ENCODE results near the gene STKLD1.

The STKLD1 gene

DNA sequence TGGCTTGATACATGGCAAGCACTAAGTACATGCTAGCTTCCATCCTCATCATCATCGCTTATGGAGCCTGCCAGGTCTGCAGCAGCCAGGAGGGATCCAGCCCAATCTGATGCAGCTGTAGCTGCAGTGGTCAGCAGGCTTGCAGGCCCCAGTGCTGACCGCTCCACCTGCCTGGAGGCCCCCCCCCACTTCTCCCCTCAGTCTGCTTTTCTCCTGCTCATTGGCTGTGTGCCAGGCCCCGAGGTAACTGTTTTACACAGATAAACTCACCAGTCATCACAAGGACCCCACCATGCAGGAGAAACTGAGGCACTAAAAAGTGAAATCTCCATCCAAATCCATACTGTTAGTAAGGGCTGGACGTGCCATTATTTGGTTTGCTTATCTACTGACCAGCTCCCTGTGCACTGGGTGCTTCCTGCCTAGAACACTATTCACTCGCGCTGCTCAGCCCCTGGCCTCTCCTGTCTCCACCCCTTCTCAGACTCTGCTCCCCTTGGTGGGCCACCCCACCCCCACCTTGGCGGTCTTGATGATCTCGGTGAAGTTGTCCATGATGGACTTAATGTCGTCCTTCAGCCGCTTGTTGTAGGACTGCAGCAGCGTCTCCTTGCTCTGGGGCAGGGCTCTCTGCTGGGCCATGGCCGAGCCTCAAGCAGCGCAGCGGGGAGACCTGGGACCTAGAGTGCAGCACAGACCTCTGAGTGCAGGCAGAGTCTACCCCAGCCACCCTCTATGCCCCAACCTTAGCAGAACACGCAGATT lies 30.0 kb upstream of the STKLD1 start:
- DNase-seq, result no peak

DNA sequence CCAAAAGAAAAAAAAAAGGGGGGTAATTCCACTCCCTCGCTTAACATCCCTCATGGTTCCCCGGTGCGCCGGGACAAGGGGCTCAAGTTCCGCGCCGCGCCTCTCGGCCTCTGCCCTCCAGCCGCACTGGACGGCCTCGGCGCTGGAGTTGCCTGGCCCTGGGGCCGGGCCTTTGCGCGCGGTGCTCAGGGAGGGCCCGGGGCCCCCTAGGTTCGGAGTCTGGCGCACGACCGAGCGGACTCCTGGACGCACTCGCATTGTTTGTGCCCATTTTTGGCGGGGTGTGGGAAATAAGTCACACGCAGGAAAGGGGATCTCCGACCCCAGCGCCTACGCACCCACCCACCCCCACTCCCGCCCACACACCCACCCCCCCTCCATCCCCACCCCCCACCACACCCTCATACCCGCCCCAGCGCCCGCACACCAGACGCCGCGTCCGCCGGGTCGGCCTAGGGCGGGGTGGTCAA lies 28.6 kb upstream of the STKLD1 start:
- DNase-seq, result peak; percentile 17

DNA sequence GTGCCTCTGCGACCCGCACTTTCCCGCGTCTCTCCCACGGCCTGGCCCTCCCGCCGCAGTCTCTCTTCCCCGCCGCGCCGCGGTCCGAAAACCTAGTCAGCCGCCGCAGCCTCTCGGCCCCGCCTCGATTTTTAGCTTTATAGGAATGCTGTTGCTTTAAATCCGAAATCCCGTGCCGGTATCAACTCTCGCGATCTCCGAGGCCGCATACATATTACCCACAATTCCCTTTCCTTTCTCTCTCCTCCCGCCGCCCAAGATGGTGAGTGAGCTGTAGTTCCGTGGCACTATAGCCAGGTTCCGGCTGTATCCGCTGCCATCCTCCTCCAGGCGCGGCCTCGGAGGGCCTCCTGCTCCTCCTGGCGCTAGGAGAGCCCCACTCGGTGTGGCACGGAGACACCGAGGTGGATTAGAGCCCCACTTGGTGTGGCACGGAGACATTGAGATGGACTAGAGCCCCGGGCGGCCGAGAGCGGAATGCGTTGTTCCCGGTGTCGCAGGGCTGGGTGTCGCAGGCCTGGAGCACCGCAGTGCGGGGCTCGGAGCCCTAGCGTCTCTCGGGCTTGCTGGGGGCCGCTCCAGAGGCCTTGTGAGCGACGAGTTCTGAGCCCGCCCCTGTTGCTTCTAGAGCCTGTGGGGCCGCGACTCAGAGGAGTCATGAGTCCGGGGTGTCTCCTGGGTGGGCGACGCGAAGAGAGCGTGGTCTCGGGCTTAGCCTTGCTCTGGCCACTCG lies 28.0 kb upstream of the STKLD1 start, which contains the start of the genes MED22 and RPL7A:
MED22 (minus strand) TSS at position 147 of the 733 bp plus-strand sequence. CDS start 1,469 bp downstream, outside the sequence.
RPL7A (plus strand) TSS at position 234 of the 733 bp plus-strand sequence; CDS start at position 260, 26 bp downstream.
- peak; percentile 93 for DNase-seq

DNA sequence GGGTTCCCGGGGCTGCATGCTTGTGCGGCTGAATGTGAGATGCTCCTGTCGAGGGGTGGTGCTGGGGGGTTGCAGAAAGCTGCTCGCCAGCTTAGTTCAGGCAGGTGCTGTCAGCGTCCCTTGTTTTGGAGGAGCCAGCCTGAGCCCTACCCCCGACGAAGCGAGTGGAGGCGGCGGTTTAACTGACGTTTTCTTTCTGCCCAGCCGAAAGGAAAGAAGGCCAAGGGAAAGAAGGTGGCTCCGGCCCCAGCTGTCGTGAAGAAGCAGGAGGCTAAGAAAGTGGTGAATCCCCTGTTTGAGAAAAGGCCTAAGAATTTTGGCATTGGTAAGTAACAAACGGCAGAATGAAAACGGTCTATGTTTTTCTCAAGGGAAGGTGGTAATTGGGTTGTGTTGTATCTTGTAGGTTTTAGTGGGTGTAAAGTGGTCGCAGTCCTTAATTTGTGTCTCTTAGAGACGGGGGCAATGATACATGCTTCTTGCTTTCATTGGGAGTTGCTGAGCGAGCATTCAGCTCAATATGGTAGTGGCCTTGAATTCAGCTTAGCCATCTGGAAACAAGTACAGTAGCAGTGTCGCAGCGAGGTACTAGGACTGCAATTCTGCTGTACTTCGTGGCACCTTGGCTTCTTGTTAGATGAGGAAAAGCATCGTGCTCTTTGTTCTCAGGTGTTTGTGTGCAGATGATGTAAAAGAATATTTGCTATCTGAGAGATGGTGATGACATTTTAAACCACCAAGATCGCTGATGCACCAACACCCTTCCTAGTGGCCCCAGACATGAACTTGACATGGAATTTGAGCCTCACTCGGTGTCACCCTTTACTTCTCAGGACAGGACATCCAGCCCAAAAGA lies 27.2 kb upstream of the STKLD1 start:
- no peak for DNase-seq

DNA sequence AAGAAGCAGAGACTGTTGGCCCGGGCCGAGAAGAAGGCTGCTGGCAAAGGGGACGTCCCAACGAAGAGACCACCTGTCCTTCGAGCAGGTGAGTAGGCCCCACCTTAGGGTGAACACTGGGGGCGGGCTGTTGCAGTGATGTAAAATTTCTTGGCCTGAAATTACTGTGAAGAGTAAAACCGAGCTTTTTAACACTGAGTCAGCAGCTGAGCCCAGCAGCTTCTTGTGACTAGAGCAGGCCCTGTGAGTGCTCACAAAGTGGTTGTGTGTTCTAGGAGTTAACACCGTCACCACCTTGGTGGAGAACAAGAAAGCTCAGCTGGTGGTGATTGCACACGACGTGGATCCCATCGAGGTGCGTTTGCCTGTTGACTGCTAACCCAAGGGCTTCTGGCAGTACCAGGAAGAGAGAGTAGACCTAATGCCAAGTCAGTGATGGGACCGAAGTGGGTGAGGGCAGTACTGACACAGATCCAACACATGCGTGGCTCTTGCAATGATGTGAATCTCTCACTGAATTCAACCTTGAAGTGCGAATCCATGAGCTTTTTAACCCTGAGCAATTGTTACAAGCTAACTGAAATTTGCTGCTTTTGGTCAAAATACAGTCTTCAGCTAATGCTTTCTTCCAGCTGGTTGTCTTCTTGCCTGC lies 26.1 kb upstream of the STKLD1 start:
- no peak for DNase-seq

DNA sequence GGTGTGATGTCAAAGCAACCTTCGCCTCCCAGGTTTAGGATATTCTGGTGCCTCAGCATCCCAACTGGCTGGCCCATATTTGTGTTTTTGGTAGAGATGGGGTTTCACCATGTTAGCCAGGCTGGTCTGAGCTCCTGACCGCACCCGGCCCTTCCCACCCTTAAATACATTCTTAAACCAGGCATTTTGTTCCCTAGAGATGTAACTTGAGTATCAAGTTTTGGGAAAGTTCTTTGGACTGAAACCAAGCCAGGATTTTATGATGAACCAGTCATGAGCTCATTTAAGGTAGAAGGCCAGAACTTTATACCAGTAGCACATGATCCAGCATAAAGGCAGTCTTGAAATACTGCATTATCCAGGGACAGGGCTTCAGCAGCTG lies 24.6 kb upstream of the STKLD1 start:
- DNase-seq, result no peak

DNA sequence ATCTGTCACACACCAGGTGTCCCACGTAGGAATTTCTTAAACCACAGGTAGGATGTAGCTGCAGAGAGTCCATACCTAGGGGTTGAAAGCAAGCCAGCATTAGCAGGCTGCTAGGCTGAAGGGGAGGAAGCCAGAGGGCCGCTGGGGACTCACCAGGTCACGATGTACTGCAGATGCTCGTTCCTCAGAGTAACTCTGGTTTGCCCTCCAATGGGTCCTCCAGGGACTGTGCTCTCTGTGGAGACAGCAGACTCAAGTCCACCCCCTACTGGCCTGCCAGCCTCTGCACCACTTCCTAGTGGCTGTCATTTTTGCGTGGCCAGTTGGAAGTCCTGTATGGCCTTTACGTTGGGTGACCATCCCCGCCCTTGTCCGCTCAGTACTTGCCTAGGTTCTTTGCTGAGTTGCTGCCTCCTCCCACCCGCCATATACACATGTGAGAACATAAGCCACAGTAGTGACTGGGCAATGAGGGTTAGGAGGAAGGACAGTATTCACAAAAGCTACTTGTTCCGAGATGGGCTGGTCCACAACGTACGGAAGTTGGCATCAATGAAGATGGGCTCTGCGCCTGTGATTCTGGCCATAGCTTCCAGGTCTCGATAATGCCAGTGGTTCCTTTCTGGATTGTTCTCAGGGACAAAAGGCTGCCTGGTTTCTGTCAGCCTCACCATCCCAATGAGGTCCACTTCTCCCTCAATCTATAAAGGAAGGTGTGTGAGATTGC lies 24.1 kb upstream of the STKLD1 start:
- no peak for DNase-seq

DNA sequence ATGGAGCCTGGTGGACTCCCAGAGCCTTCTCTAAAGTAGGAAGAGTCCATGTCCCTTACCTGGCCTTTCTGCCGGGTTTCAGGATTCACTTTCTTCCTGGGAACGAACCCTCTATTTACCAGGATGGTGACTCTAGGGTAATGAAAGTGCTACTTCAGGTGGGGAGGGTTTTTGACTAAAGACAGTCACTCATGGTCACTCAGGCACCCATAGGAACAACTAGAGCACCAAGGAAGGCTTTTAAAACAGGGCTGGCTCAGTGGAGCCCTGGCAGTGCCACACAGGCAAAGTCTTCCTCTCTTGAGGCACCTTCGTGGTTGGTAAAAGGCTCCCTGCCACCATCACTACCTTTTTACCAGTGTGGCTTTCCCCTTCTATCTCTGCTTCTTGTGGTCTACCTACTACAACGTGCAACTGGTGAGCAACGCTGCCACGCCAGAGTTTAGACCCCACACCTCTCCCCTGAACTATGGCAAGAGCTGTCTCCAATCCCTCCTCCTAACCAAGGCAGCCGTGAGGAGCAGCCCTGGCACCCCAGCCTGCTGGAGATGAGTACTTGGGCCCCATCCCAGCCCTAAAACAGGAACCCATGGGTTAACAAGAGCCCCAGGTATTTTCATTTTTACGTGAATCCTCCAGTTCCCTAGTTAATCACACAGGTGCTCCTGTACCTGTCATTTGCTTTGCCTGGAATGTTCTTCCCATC lies 23.4 kb upstream of the STKLD1 start:
- no peak for DNase-seq

DNA sequence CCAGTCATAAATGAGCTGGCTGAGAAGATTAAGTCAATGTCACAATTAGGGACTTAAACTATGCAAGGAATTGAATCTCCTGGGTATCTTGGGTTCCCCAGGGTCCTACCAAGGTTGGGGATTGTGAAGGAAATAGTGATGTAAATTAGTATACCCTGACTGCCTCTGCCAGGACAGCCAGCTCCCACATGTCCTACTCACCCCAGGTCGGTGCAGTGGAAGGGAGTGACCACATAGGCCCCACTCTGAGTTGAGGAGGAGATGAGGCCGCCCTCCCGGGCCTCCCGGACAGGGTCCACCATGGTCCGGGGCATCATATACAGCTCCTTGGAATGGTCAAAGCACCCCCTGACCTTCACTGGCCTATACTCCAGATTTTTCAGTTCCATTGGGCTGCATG lies 22.6 kb upstream of the STKLD1 start:
- no peak for DNase-seq

DNA sequence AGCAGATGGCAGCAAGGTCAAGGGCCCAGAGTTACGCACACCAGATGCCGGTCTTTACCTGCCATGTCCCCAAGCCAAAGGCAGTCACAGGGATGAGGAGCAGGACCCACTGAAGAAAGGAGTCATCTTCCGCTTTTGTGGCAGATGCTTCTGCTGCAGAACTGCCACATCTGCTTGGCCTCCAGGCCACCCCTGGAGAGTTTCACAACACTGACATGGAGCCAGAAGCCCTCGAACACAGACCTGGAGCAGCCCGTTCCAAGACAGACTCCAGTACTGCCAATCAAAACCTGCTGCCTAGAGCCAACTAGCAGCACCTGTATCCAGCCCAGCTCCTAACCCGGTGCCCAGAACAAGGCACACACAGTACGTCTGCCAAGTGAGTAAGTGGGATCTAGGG lies 21.4 kb upstream of the STKLD1 start:
- DNase-seq, result no peak

DNA sequence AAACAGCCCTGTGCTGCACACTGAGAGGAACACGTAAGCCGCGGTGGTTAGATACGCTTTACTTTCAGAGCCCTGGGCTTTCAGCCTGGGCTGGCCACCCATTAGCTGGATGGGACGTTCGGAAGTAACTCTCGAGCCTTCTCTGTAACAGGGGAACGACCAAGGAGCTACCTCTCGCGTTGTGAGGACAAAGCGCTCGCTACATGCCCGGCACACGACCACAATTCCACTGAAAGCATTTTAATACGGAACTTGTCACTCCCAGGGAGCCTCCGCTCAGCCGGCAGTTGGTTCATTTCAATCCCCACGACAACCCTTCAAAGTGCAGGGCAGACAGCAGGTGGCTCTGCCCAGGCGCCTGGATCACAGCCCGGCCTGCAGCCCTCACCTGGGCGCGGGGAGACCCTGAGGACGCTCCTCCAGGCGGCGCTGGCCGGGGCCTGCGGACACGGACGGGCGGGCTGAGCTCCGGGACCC lies 20.2 kb upstream of the STKLD1 start:
- no peak for DNase-seq

DNA sequence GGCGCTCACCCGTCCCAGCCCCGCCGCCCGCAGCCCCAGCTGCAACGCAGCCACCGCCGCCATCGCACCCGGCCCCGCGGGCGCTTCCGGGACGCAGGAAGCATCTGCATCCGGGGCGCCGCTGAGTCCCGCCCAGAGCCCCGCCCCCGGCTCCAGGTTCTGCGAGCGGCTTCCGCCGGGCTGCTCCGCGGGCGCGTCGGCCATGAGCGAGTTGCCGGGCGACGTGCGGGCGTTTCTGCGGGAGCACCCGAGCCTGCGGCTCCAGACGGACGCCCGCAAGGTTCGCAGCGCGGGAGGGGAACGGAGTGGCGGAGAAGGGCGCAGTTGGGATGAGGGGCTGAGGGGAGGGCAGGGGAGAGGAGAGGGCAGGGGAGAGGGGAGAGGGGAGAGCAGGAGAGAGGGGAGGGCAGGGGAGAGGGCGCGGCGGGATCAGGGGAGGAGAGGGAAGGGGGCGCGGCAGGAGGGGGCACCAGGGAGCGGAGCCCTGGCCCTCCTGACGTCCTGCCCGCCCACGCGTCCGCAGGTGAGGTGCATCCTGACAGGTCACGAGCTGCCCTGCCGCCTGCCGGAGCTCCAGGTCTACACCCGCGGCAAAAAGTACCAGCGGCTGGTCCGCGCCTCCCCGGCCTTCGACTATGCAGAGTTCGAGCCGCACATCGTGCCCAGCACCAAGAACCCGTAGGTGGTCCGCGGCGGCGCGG lies 19.6 kb upstream of the STKLD1 start, which contains the start of the genes SURF1 and SURF2:
SURF1 (minus strand) TSS at position 97 of the 701 bp plus-strand sequence; CDS start at position 63, 34 bp downstream.
SURF2 (plus strand) TSS at position 160 of the 701 bp plus-strand sequence; CDS start at position 203, 43 bp downstream.
- peak; percentile 68 for DNase-seq

DNA sequence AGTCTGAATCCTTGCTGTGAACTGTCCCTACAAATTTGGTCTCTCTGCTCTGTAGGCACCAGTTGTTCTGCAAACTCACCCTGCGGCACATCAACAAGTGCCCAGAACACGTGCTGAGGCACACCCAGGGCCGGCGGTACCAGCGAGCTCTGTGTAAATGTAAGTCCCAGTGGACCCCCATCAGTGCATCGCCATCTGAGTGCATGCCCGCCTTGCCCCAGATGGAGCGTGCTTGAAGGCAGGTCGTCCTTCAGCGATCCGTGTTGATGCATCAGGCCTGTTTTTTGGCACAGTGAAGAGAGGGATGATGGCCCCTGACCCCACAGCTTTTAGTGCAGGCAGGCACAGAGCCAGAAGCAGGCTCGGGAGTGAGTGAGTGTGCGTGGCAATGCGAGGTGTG lies 18.5 kb upstream of the STKLD1 start:
- no peak for DNase-seq

DNA sequence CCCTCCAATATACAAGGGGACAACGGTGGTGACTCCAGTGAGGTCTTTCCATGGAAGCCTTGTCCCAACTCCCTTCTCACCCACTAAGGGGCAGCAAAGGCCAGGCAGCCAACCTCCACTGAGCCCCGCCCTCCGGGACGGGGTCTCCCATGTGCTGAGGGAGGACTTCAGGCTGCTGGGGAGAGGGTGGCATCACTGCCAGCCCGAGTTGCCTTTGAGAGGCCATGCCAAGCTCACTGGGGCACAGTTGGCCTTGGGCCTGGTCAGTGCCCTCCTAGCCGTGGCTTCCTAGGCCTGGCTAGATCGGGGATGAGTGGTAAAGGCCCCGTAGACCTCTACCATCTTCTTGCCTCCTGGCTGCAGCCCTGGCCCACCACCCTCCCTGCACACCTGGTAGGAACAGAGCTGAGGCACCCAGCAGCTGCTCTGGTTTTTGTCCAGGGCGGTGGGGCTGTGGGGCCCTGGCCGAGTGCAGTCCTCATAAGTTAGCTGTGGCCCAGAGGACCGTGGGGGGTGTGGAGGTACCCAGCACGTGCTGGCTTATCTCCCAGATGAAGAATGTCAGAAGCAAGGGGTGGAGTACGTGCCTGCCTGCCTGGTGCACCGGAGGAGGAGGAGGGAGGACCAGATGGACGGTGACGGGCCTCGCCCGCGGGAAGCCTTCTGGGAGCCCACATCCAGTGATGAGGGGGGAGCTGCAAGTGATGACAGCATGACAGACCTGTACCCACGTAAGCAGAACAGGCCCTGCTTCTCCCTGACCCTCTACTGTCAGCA lies 16.6 kb upstream of the STKLD1 start:
- no peak for DNase-seq

DNA sequence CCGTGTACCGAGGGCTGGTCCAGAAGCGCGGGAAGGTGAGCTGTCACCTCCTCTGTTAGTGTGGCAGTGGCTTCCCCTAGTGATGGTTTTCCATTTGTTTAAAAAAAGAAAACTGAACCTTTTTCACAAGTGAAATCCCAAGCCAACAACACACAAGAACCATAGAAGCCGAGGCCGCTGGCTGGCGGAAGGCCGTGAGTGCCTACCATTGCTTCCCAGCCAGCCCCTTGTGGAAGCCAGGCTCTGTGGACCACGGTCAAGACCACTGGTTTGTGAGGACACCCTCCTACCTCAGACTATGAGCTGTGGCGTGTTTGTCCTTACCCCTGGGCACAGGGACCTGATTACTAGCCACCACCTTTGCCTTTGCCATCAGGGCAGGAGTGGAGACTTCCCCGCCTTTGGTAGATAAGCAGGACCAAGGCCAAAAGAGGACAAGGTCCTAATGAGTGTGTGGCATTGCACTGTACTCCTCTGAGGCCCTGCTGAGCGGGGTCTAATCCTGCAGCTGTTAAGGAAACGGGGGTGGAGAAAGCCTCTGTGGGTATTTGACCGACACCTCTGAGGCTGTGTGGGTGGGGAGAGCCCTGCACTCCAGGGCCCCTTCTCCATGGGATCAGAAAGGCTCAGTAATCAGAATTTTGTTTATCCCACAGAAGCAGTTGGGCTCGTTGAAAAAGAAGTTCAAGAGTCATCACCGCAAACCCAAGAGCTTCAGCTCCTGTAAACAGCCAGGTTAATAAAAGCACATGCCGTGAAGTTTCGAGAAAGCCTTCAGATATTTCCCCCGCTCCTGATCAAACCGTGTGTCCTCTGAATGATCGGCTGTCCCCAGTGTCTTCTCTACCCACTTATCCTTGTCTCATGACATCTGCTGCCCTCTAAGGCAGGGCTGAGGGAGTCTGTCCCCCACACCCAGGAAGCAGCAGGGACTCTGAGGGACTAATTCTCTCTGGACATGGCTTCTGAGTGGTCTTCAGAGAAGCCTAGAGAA lies 15.5 kb upstream of the STKLD1 start:
- DNase-seq, result no peak

DNA sequence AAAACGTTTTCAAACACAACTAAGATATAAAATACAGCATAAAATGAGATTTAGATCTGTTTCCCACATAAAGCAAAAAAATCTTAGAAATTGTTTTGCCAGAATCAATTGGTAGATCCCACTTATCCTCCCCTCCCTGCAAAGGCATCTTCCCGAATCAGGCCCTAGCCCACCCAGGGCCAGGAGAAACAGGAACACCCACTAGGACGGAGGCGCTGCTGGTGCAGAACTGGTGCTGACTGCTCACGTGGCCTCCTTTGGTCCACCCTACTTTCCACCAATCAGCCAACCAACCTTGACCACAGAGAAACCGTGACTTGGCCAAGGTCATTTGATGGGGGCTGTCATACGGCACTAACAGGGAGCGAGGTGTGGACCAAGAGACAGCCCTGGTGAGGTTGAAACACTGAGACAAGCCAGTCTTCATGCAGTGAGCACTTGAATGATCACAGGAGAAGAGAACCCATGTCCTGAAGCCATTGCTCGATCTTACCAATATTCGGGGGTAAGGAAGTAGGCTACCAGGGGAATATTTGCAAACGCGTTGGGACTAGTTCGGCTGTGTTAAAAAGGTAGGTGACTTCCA lies 14.6 kb upstream of the STKLD1 start:
- DNase-seq, result no peak

DNA sequence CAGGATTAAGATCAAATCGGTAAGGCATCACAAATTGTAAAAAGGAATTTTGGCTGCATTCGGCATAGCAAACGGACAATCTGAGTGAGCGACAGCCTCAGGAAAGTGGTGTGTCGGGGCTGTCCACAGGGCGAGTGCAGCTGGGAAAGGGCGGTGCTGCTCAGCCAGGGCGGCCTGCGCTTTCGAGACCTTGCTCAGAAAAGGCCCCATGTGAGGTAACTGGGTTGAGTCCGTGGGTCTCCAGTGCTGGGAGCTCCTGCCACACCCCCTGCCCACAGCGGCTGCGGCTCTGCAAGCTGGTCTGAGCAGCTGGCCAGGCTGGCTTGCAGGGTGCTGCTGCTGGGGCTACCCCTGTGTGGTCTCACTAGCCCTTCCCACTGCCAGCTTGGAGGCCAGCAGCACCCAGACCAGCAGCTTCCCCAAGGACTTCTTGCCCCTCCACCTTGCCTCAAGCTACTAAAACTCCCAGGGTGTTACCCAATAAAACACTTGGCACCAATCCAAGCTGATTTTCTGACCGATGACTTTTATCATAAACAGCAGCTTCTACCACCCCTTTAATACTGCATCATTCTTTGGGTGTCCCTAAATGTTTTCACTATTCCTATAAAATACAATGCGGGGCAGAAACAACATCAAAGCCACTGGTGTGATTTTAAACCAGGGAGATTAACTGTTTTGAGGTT lies 13.7 kb upstream of the STKLD1 start:
- no peak for DNase-seq
